Measurements from ENCODE around the gene FADS6.

FADS6 gene, protein sequence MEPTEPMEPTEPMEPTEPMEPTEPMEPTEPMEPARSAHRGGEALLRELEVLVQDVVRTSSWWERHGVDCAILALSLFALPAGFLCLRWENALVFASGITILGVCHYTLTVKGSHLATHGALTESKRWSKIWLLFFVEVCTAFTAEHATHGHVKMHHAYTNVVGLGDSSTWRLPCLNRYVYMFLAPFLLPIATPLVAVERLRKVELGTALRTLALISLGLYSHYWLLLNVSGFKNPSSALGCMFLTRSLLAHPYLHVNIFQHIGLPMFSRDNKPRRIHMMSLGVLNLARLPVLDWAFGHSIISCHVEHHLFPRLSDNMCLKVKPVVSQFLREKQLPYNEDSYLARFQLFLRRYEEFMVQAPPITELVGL

DNA sequence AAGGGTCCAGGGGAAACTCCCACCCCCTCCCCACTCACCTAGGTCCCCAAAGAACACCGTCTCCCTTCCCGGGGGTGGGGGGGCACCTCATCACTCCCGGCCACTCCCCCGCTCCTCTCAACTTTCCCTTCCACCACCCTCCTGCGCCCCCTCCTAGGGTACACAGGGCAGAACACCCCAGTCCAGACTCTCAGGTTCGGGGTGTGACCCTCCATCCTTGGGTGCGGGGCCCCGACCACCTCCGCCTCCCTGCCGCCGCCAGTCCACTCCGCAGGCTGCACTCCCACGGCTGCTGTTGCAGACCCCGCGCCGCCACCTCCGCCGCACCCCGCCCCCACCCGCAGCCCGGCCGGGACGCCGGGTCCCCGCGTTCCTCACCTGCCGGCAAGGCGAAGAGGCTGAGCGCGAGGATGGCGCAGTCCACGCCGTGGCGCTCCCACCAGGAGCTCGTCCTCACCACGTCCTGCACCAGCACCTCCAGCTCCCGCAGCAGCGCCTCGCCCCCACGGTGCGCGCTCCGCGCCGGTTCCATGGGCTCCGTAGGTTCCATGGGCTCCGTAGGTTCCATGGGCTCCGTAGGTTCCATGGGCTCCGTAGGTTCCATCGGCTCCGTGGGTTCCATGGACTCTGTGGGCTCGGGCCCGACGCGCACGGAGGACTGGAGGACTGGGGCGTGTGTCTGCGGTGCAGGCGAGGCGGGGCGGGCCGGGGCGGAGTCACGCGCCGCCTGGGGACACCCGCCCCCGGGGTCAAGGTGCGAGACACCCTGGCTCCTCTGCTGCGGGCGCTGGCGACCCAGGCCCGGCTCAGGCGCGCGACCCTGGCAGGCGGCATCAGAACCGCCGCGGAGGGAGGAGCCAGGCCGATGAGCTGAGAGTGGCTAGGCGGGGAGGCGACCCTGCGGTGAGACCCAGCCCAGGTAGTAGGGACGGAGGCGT is at the start of gene FADS6:
Gene FADS6 (minus strand): TSS at position 660 of the 938 bp plus-strand sequence. CDS start 38 bp downstream, at position 622.
- peak in 1 of 2 donors; percentile 24 for DNase-seq

DNA sequence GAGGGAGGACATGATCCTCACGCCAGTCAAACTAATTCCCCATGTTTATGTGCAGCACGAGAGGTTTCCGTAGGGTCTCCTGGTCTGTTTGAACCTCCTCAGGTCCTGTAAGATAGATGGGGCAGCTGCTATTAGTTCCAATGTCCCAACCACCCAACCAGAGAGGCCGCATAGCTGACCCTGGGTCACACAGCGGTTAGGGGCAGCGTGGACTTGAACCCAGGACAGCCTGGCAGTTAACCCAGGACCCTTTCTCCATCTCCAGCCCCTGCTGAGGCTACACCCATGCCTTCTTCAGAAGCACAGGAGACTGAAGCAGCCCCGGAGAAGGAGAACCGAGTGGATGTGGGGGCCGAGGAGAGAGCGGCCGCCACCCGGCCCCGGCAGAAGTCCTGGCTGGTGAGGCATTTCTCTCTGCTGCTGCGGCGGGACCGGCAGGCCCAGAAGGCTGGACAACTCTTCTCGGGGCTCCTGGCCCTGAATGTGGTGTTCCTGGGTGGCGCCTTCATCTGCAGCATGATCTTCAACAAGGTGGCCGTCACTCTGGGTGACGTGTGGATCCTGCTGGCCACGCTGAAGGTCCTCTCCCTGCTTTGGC is 47.8 kb upstream of the FADS6 start:
- DNase-seq: no peak

DNA sequence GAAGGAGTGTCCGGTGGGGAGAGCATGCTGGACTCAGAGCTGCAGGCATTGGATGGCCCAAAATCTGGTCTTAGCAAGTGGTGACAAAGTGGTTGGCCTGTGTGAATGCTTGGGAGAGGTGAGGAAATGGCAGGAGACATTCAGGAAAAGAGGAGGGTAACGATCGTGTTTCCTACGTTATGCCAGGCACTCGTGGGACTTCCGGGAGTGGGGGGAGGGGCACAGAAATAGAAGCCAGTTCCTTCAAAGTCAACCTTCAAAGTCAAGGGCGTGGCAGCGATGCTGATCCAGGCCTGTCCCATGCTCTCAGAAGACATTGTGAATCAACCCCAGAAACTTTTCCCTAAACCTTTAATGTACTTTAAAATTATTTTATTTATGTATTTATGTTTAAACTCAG is 46.1 kb upstream of the FADS6 start:
- DNase-seq: no peak

DNA sequence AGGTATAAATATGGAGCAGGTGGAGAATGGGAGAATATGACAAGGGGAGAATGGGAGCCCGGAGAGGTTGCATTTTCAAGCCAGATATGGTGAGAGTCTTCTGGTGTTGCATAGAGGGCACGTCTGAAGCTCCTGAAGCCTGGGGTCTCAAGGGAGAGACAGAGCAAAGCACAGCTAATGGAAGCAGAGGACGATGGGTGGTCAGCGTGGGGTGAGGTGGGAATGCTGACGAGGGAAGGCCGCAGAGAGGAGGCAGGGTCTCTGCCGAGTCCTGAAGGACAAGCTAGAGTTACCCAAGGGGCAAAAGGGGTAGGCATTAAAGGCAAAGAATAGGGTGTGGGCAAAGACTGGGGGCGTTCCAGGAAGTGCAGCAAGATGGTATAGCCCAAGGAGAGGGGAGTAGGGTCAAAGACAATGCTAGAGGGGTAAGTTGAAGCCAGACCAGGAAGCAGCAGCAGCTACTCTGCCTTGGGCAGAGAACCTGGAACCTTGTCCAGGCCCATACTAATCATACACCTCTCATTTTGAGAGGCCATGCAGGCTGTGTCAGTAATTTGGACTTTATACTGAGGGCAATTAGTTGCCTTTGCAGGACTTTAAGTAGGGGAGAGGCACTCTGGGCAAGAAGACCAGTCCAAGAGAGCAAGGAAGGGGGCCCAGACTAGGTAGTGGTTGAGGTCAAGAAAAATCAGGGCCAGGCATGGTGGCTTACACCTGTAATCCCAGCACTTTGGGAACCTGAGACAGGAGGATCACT is 44.9 kb upstream of the FADS6 start:
- DNase-seq: no peak

DNA sequence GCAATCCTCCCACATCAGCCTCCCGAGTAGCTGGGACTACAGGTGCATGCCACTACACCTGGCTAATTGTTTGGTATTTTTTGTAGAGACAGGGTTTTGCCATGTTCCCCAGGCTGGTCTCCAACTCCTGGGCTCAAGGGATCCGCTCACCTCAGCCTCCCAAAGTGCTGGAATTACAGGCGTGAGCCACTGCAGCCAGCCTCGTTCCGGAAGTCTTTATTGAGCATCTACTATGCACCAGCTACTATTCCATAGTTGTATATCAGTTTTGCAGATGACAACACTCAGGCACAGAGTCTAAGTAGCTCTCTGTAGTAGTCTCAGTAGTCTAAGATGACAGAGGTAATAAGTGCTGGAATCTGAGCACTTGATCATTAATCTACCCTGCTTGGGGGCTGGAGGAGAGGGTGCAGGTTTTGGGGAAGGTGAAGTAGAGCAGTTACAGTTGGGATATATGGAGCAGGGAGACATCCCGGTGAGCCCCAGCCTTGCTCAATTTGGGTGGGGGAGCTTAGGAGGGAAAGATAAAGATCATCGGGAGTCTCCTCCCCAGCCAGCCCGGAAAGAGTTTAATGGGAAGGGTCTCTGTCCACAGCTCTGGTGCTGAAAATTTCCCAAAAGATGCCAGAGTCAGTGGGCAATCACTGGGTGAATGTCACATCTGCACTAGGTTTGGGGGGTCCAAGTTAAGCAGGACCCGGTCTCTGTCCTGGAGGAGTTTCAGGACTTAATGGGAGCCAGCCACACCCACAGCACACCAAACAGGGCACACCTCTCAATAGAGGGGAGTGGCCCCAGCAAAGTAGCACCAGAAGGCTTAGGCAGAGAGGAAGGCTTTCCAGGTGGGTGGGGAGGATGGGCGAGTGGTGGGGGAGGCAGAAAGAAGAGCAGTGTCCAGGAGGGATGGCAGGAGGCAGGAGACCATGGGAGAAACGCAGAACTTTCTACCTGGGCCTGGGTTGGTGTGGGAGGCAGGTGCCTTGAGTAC is 43.9 kb upstream of the FADS6 start:
- DNase-seq: no peak

DNA sequence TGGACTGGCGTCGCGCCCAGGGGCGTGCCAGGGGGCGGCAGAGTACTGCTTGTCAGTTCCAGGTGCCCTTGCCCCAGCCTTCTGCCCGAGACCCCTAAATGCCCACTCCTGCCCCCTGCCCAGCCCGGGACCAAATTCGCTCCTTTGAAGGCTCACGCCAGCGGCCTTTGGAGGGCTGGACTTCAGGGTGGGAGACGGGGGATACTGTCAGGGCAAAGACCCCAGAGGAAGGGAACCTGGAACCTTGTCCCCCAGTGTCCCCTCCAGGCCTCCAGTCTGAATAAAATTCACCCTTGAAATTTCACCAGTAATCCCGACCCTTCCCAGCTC is 43.0 kb upstream of the FADS6 start:
- no peak for DNase-seq

DNA sequence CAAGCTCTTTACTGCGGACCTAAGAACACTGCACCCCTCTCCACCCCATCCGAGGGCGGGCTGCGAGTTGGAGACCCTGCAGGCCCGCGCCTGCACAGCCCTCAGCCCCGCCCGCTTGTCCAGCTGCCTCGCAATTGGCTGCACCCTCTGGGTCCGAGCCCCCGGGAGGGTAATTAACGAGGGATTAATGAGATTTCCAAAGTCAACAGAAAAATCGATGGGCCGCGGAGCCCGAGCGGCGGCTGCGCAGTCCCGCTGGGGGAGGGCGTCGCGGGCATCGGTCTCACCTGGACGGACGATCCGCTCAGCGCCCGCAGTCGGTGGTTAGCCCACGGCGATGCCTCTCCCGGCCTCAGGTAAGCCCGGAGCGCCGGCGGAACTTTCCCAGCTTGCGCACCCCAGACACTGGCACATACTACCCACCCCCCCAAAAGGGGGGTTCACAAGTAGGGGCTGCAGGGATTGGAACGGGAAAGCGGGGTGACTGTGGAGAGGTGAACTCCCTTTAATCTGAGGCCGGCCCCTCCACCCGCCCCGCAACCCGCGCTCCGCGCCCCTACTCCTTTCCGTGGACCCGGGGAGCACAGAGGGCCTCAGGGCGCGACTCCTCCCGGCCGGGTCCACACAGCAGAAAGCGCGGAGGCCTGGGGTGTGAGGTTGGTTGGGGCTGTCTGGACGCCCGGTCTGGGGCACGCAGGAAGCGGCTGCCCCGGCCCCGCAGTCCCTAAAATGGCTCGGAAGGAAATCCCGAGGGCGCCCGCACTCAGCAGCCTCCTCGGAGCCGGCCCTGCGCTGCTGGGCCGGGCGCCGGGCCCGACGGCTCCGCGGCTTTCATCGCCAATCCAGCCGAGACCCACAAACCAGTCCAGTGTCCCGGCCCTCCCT is 42.4 kb upstream of the FADS6 start, which contains the start of gene OTOP3:
Gene OTOP3 (plus strand): TSS at position 314 of the 885 bp plus-strand sequence. CDS start 24 bp downstream, at position 338.
- no peak for DNase-seq

DNA sequence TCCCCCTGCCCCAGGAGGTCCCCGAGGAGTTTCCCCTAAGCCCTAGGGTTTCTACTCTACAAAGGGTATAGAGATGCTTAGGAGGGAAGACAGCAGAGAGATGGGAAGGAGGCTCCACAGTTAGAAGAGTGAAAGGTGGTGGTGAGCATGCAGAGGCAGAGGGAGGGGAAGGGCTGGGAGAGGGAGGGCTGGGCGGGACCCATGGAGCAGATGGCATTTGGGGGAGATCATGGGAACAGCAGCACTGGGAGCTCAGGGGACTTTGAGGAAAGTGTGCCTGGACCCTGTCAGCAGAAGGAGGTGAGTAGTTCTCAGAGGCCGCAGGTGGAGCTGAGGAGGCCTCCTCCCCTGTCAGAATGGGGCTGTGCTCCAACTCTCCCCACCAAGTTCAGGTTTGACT is 41.6 kb upstream of the FADS6 start:
- no peak for DNase-seq

DNA sequence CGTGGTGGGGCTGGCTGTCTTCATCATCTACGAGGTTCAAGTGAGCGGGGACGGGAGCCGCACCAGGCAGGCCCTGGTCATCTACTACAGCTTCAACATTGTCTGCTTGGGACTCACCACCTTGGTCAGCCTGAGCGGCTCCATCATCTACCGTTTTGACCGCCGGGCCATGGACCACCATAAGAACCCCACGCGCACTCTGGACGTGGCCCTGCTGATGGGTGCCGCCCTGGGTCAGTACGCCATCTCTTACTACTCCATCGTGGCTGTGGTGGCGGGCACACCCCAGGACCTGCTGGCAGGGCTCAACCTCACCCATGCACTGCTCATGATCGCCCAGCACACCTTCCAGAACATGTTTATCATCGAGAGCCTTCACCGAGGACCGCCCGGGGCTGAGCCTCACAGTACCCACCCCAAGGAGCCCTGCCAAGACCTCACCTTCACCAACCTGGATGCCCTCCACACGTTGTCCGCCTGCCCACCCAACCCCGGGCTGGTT is 37.2 kb upstream of the FADS6 start:
- DNase-seq: no peak

DNA sequence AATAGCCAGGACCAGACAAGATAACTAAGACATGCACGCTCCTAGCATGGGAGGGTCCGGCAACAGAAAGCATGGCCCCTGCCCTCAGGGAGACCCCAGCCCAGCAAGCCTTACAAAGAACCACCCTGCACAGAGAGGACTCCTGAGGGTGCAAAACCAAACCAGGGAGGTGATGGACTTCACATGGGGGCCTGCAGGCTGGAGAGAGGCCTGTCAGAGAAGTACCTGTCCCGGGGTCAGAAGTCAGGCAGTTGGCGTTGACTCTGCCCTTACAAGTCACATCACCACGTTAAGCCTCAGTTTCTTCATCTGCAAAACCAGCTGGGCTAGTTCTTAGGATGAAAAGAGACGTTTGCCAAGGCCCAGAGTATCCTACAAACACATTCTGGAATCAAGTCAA is 35.4 kb upstream of the FADS6 start:
- no peak for DNase-seq

DNA sequence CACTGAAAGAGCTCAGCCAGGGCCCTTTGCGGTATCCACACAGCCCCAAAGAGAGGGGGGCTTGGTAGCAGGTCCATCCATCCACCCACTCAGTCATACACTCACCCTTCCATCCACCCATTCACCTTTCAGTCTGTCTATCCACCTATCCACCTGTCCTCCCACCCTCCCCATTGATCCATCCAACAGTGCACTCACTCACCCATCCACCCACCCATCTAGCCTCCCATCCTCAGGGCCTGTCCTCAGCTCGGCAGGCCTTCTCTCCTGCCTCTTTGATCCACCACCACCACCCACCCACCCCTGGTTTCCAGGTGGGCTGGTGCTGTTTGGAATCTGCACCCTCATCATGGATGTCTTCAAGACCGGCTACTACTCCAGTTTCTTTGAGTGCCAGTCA is 31.8 kb upstream of the FADS6 start:
- no peak for DNase-seq

DNA sequence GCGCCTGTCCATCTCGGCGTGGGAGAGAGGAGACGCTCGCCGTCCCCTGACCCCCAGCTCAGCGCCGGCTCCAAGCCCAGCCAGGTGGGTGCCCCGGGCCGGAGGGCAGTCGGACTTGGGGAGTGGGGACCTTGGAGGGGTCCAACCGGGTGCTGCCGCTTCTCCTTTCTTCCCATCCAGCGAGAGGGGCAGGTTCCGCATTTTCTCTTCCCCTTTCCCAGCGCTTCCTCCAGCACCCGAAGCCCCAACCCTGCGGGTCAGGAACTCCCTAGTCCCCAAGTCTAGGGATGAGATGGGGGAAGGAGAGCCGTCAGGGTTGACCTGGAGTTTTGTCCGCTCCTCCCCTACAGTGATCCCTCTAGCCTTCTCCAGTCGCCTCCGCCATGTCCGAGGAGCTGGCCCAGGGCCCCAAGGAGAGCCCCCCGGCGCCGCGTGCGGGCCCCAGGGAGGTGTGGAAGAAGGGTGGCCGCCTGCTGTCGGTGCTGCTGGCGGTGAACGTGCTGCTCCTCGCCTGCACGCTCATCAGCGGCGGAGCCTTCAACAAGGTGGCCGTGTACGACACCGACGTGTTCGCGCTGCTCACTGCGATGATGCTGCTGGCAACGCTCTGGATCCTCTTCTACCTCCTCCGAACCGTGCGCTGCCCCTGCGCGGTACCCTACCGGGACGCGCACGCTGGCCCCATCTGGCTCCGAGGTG is 31.0 kb upstream of the FADS6 start, which contains the start of gene OTOP2:
Gene OTOP2 (plus strand): TSS at position 24 of the 699 bp plus-strand sequence. CDS start 360 bp downstream, at position 384.
- DNase-seq: no peak

DNA sequence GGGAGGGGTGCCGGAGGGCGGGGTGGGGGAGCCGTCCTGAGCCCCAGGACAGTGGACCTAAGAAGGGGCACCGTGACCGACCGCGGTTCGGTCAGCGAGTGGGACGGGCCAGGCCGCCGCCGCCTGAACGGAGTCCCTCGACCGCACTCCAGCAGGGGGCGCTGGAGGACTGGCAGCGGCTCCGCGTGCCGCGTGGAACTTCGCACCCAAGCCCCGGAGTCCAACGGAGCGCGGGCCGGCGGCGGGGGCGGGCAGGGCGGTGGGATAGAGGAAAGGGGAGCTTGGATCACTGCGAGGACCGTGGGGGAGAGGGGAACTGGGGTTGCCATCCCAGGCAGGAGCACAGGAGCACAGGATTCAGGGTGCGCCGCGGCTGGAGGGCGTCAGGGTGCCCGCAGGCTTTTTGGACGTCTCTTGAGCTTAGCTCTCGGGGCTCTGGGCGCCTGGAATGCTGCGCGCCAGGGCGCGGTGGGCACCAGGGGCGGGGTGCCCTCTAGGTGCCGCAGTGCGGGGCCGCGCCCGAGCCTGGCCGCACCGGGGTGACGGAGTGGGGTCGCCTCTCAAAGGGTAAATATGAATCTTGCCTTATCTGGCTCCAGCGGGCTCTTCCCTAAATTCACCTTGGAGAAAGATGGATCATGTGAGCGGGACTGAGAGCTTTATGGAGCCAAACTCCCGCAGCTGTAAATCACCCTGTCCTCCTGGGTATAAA is 30.3 kb upstream of the FADS6 start:
- peak; percentile 79 to 85 for DNase-seq

DNA sequence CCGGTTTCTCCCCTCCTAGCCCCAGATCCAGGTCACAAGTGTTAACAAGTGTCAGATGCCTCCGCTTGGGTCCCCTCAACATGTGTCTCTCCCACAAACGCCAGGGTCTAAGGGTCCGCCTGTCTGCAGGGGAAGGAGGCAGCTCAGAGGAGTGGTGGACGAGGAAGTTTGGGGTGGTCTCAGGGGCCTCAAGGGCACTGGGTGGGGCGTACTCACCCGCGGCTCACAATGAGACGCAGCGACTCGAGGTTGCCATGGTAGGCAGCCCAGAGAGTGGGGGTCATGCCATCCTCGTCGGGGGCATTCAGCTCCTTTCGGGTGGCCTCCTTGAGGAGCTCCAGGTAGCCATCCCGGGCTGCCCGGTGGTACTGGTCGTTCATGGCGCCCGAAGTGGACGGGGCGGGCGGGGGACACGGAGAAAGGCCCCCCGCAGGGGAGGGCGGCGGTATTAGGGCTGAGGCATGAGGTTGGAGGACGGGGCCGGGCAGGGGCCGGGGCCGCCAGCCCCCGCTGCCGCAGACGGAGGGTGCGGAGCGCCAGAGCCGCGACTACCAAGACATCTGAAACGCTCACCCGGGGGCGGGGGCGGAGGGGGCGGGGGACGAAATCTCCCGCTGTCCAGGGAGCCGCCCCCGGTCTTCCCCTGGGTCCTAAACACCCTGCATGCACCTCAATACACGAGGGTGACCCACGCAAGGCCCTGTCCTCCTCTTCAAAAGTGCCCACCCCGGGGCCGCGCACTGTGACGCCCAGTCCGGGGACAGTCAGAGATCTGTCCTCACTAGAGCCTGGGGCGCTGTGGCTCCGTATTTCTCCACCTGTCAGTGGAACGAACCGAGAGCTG is 29.5 kb upstream of the FADS6 start, which contains the start of gene USH1G:
Gene USH1G (minus strand): TSS at position 562 of the 844 bp plus-strand sequence. CDS start 182 bp downstream, at position 380.
- peak in 1 of 2 donors; percentile 19 for DNase-seq

DNA sequence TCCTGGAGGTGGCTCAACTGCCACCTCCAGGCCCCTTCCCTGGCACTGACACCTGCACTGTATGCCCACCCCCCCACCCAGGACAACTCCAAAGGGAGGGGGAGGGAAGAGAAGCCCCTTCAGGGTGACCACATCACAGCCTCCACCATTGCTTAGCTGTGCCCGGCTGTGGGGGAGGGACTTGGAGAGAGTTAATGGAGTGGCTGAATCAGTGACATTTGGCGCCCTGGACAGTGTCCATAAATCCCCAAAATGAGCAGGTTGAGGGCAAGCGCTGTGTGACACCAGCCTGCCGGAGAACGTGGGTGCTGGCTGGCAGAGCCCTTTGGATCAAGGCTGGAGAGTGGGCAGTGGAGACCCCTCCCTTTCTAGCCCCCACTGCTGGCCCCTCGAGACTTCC is 28.7 kb upstream of the FADS6 start:
- no peak for DNase-seq

DNA sequence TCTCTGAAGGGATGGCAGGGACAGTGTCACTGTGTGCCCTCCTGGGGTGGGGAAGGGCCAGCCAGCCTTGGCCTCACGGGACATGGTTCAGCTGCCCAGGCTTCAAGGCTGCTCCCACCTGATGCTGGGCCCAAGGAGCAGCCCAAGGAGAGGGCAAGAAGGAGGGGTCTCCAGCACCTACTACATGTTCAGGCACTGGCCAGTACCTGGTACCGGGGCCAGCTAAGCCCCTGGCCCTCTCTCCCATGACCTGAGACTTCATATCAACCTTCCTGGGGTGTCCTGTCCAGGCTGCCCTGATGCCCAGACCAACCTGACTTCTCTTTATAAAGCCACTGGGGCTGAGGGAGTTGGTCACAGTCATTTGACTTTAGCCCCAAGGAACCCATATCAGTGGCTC is 28.3 kb upstream of the FADS6 start:
- no peak for DNase-seq

DNA sequence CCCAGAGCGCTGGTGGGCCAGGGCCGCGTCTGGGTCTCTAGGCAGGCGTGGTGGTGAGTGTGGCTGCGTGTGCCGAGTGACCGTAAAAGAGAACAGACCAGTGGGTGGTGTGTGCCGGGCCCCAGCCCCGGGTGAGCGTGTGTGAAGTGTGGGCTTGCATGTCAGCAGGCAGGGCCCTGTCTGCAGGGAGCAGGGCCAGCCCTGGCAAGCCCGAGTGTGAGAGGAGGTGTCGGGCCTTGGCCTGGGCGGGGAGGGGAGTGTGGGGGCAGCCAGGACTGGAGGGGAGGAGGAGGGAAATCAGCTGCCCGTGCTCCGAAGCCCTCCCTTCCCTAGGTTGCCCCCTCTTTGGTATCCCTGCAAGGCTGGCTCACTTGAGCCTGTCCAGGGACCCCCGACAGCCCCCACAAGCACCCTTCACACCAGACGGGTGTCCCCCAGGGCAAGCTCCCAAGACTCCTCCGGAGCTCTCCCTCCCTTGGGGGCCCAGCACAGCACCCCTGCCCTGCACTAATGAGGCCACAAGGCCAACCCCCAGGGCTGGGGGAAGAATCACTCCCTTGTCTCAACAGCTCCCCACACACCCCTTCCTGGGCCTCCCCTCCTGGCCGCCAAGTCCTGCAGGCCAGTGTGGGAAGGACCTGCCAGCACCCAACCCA is 27.7 kb upstream of the FADS6 start:
- DNase-seq: no peak
